Duodenal mucosa (tissue), 2 donors: ENCODE measurements around the gene KCNQ5.
"Not testable (repeated sequence)": the region's sequence is repeated elsewhere in the genome, so short reads cannot be mapped to it uniquely, and the experiment has no call there.

Experiments
- H3K27ac ChIP-seq: one replicate; pipeline ENCODE4 v1.7.0; 2013; ENCODE audit warnings: low read depth, low read length
- H3K27me3 ChIP-seq, 2 donors: one replicate each; pipeline ENCODE4 v1.7.0; 2013; ENCODE audit warnings: low read length in 2 of 2, control low read depth in 1 of 2; ENCODE audit not compliant: insufficient read depth in 2 of 2, control insufficient read depth in 1 of 2
- H3K36me3 ChIP-seq, 2 donors: one replicate each; pipeline ENCODE4 v1.7.0; 2013; ENCODE audit warnings: low read length in 2 of 2, control low read depth in 1 of 2; ENCODE audit not compliant: insufficient read depth in 2 of 2, control insufficient read depth in 1 of 2
- H3K4me1 ChIP-seq, 2 donors: one replicate each; pipeline ENCODE4 v1.7.0; 2013; ENCODE audit warnings: low read length in 2 of 2, control low read depth in 1 of 2; ENCODE audit not compliant: insufficient read depth in 2 of 2, control insufficient read depth in 1 of 2
- H3K4me3 ChIP-seq, 2 donors: one replicate each; pipeline ENCODE4 v1.7.0; 2013; ENCODE audit warnings: low read length in 2 of 2, low read depth in 1 of 2
- H3K9ac ChIP-seq, 2 donors: one replicate each; pipeline ENCODE4 v1.7.0; 2013; ENCODE audit warnings: low read length in 2 of 2, low read depth in 1 of 2
- H3K9me3 ChIP-seq, 2 donors: one replicate each; pipeline ENCODE4 v1.7.0; 2013; ENCODE audit warnings: low read length in 2 of 2, control low read depth in 1 of 2; ENCODE audit not compliant: control insufficient read depth in 1 of 2

Gene KCNQ5

GRCh38 chr6:72984189-72984831 lies 362.4 kb downstream of the KCNQ5 start:
- H3K27ac ChIP-seq, H3K4me3 ChIP-seq, H3K9me3 ChIP-seq, H3K27me3 ChIP-seq, H3K4me1 ChIP-seq, H3K9ac ChIP-seq, H3K36me3 ChIP-seq: not testable (repeated sequence)

GRCh38 chr6:72984981-72985665 lies 363.3 kb downstream of the KCNQ5 start:
- Histone ChIP-seq H3K4me3 (no peak overlapping the region), H3K9me3 (no peaks in the 10 kb centered on the region), H3K9ac (no peak overlapping the region), H3K36me3 (no peaks in the 10 kb centered on the region), H3K27me3 (no peaks in the 10 kb centered on the region), H3K4me1 (no peaks in the 10 kb centered on the region), H3K27ac (no peak overlapping the region)

DNA sequence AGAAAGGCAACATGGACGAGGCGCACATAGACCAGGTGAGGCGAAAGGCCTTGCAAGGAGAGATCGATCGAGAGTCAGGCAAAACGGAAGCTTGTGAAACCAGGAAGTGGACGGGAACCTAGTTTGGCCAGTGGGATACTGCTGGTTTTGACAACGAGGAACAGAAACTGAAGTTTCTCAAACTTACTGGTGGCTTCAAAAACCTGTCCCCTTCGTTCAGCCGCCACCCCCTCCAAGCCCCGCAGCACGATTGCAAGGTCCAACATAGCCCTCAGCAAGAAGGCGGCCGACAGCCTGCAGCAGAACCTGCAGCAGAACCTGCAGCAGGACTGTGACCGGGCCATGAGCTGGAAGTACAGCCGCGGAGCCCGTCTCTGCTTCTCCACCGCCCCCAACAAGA lies 365.4 kb downstream of the KCNQ5 start:
- no peaks in the 10 kb centered on the region for H3K36me3 ChIP-seq
- no peaks in the 10 kb centered on the region for H3K9me3 ChIP-seq
- H3K27ac ChIP-seq: no peak overlapping the region
- H3K9ac ChIP-seq: no peak overlapping the region
- H3K4me3 ChIP-seq: no peak overlapping the region
- no peaks in the 10 kb centered on the region for H3K27me3 ChIP-seq
- no peaks in the 10 kb centered on the region for H3K4me1 ChIP-seq

DNA sequence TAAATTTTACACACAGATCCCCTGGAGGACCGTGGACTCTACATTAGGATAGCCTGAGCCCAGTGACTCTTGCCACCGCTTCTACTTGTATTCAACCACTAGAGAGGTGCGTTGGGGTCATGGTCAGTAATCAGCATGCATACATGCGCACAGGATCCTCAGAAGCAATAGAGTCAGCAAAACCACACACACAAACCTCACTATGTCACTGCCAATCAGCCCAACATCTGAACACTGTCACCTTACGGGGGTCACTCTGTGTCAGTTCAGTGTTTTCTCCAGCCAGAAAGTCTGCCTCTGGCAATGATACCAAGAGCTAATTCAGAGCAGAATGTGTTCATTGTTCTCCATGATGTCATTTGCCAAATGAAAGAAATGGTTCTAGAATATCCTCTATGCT lies 378.1 kb downstream of the KCNQ5 start:
- H3K4me1 ChIP-seq: no peaks in the 10 kb centered on the region
- no peaks in the 10 kb centered on the region for H3K36me3 ChIP-seq
- no peaks in the 10 kb centered on the region for H3K9me3 ChIP-seq
- H3K9ac ChIP-seq: no peak overlapping the region
- H3K27ac ChIP-seq: no peak overlapping the region
- H3K4me3 ChIP-seq: no peak overlapping the region
- H3K27me3 ChIP-seq: no peaks in the 10 kb centered on the region

GRCh38 chr6:73000460-73000859 lies 378.6 kb downstream of the KCNQ5 start:
- no peaks in the 10 kb centered on the region for H3K27me3 ChIP-seq
- no peak overlapping the region for H3K4me3 ChIP-seq

GRCh38 chr6:73002588-73002987 lies 380.7 kb downstream of the KCNQ5 start:
- Histone ChIP-seq H3K9ac (no peak overlapping the region), H3K27ac (no peak overlapping the region), H3K4me3 (no peak overlapping the region), H3K4me1 (no peaks in the 10 kb centered on the region), H3K9me3 (no peaks in the 10 kb centered on the region), H3K36me3 (no peaks in the 10 kb centered on the region), H3K27me3 (no peaks in the 10 kb centered on the region)

More at GRCh38 chr6:73000460-73000859, 378.6 kb downstream of the KCNQ5 start:
- no peak overlapping the region for H3K27ac ChIP-seq
- no peaks in the 10 kb centered on the region for H3K9me3 ChIP-seq
- no peak overlapping the region for H3K9ac ChIP-seq
- no peaks in the 10 kb centered on the region for H3K4me1 ChIP-seq
- H3K36me3 ChIP-seq: no peaks in the 10 kb centered on the region

DNA sequence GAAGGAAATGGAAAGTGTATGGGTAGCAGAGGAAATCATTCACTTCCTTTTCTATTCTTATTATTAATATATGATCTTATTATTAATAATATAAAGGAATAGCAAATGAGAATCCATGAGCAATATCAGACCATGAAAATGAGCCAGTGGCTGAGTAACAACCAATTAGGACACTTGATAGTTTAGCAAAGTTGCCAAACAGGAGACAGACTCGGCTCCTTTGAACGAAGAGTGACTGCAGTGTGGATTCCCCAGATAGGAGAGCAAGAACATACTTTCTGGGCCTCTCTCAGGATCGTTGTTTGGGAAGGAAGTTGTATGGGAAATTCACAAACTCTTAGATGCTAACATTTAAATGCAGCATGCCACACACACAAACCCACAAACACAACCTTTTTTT lies 381.4 kb downstream of the KCNQ5 start:
- Histone ChIP-seq H3K36me3 (no peaks in the 10 kb centered on the region), H3K27ac (no peak overlapping the region), H3K27me3 (no peaks in the 10 kb centered on the region), H3K9me3 (no peaks in the 10 kb centered on the region), H3K4me3 (no peak overlapping the region), H3K4me1 (no peaks in the 10 kb centered on the region), H3K9ac (no peak overlapping the region)

- Histone ChIP-seq H3K4me1 (no peaks in the 10 kb centered on the region), H3K4me3 (no peak overlapping the region), H3K36me3 (no peaks in the 10 kb centered on the region), H3K9ac (no peak overlapping the region), H3K27ac (no peak overlapping the region), H3K9me3 (no peaks in the 10 kb centered on the region), H3K27me3 (no peaks in the 10 kb centered on the region)
Observed at GRCh38 chr6:73004231-73004630, 382.4 kb downstream of the KCNQ5 start.

- no peaks in the 10 kb centered on the region for H3K27me3 ChIP-seq
- H3K9ac ChIP-seq: no peak overlapping the region
- H3K9me3 ChIP-seq: no peaks in the 10 kb centered on the region
Observed at GRCh38 chr6:73004861-73005260, 383.0 kb downstream of the KCNQ5 start.

GRCh38 chr6:73006146-73006545 lies 384.3 kb downstream of the KCNQ5 start:
- Histone ChIP-seq H3K27ac (no peak overlapping the region), H3K4me3 (no peak overlapping the region), H3K4me1 (no peaks in the 10 kb centered on the region), H3K36me3 (no peaks in the 10 kb centered on the region), H3K9me3 (no peaks in the 10 kb centered on the region), H3K9ac (no peak overlapping the region), H3K27me3 (no peaks in the 10 kb centered on the region)

More at GRCh38 chr6:73004861-73005260, 383.0 kb downstream of the KCNQ5 start:
- H3K4me1 ChIP-seq: no peaks in the 10 kb centered on the region
- no peak overlapping the region for H3K4me3 ChIP-seq
- H3K27ac ChIP-seq: no peak overlapping the region
- no peaks in the 10 kb centered on the region for H3K36me3 ChIP-seq
